ACC112 (cell line): ENCODE data around the gene CFAP410.
"Not testable (repeated sequence)": the region's sequence is repeated elsewhere in the genome, so short reads cannot be mapped to it uniquely, and the experiment has no call there.

Source experiments
- H2AFZ ChIP-seq: fragments of 200-600 bp; sonication (generic); one replicate; pipeline ENCODE4 v1.6.0; 2017; ENCODE audit warnings: antibody characterized with exemption, low read length; ENCODE audit not compliant: unreplicated experiment
- H3K27ac ChIP-seq: fragments of 200-600 bp; sonication (generic); 2 replicates; pipeline ENCODE4 v1.5.1; 2014; ENCODE audit warnings: low read depth, mild to moderate bottlenecking, antibody characterized with exemption, low read length, moderate library complexity
- H3K27me3 ChIP-seq: fragments of 200-600 bp; sonication (generic); 2 replicates; pipeline ENCODE4 v1.6.1; 2014; ENCODE audit warnings: mild to moderate bottlenecking, antibody characterized with exemption, low read length, moderate library complexity, mixed read lengths; ENCODE audit not compliant: insufficient read depth
- H3K36me3 ChIP-seq: fragments of 200-600 bp; sonication (generic); 2 replicates; pipeline ENCODE4 v1.6.1; 2016; ENCODE audit warnings: mild to moderate bottlenecking, antibody characterized with exemption, low read length, moderate library complexity, mixed read lengths; ENCODE audit not compliant: insufficient read depth
- H3K4me1 ChIP-seq: fragments of 200-600 bp; sonication (generic); one replicate; pipeline ENCODE4 v1.6.1; 2016; ENCODE audit warnings: low read length, mixed read lengths; ENCODE audit not compliant: insufficient read depth, unreplicated experiment, control insufficient read depth
- H3K4me3 ChIP-seq: fragments of 200-600 bp; sonication (generic); 2 replicates; pipeline ENCODE4 v1.5.1; 2014; ENCODE audit warnings: mild to moderate bottlenecking, low read depth, low read length
- H3K79me2 ChIP-seq: fragments of 200-600 bp; sonication (generic); one replicate; pipeline ENCODE4 v1.6.0; 2016; ENCODE audit warnings: low read length; ENCODE audit not compliant: control insufficient read depth, unreplicated experiment, insufficient read depth

CFAP410 gene

DNA sequence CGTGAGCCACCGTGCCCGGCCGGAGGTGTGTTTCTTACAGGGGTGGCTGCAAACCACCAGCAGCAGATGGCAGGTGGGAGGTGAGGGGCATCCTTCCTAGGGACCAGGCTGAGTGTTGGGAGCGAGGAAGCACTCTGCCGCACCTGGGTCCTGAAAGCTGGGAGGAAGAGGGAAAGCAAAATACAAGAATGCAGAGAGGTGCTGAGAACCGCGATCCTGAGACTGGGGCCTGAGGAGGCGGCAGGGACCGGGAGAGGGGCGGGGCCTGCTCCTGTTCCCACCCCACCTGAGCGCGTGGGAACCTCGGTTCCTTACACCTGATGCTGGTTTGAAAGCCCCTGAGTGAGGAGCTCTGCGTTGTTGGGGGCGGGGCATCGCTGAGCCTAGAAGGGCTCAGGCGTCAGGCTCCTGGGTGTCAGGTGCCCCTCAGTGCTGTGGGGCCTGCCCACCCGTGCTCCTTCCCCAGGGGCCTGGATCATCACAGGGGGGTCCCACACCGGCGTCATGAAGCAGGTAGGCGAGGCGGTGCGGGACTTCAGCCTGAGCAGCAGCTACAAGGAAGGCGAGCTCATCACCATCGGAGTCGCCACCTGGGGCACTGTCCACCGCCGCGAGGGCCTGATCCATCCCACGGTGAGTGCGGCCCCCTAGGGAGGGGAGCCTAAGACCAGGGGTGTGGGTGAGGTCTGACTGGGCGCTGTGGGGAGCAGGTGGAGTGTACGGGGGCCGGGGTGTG, 29.7 kb upstream of the CFAP410 start:
- no peak overlapping the region for H2AFZ ChIP-seq
- no peaks in the 10 kb centered on the region for H3K36me3 ChIP-seq

DNA sequence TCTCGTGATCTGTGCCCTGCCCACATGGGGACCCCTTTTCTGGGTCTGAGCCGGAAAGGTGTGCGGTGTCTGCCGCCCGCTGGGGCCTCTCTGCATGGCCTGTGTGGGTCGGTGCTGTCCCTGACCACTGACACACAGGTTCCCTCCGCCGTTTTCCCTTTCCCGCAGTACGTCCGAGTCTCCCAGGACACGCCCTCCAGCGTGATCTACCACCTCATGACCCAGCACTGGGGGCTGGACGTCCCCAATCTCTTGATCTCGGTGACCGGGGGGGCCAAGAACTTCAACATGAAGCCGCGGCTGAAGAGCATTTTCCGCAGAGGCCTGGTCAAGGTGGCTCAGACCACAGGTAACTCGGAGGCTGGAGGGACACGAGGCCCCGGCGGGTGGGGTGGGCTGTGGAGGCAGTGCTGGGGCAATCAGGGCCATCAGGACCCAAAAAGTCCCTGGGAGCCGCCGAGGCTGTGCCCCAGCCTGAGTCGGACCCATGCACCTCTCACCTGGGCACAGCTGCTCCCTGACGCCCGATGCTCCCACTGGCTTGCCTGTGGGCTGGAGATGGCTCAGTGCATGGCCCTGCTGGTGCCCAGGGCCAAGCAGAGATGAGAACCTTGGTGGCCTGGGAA, 27.5 kb upstream of the CFAP410 start:
- Histone ChIP-seq H3K4me3 (no peak overlapping the region), H3K27ac (no peak overlapping the region), H3K36me3 (no peaks in the 10 kb centered on the region), H3K27me3 (peaks cover 8% of the 10 kb centered on the region; the same call in 1 of the 2 replicates), H3K79me2 (no peaks in the 10 kb centered on the region), H2AFZ (no peak overlapping the region), H3K4me1 (no peaks in the 10 kb centered on the region)

More for the DNA sequence above, 29.7 kb upstream of the CFAP410 start:
- Histone ChIP-seq H3K27ac (no peak overlapping the region), H3K4me3 (no peak overlapping the region), H3K4me1 (no peaks in the 10 kb centered on the region), H3K79me2 (no peaks in the 10 kb centered on the region), H3K27me3 (0 out of 2 replicates have a peak, but pooled peaks cover 6% of the 10 kb centered on the region)

- no peak overlapping the region for H2AFZ ChIP-seq
- no peaks in the 10 kb centered on the region for H3K79me2 ChIP-seq
- H3K4me3 ChIP-seq, result no peak overlapping the region
- no peaks in the 10 kb centered on the region for H3K4me1 ChIP-seq
- no peak overlapping the region for H3K27ac ChIP-seq
- peaks cover 8% of the 10 kb centered on the region; the same call in 1 of the 2 replicates for H3K27me3 ChIP-seq
- no peaks in the 10 kb centered on the region for H3K36me3 ChIP-seq
Observed at GRCh38 chr21:44365967-44366585, 26.9 kb upstream of the CFAP410 start.

DNA sequence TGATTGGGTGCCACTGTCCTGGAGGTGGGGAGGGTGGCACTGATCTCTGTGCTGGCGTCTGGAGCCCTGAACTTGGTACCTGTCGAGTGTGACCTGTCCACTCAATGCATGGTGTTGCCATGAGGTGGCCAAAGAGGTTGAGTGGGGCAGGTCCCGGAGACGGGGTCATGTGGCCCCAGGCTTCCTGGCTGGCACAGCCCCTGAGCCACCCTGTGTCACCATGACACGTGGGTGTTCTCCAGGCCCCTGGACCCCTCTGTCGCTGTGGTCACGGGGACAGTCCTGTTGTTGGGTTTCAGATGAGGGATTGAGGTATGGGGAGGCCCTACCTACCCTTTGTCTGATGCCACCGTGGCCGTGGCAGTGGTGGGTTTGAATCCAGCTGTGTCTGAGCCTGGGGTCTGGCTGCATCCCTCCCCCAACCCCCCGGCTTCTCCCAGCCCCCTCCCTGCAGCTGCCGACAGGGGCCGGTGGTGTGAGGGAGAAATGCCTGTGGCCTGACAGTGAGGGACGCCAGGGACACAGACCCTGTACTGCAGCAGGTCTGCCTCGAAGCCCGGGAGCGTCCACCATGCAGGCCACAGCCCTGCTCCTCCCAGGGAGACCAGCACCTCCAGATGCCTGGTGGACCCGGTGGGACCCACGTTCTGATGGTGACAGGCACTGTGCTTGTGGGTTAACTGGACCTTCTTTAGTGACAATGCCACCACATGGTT, 26.2 kb upstream of the CFAP410 start:
- Histone ChIP-seq H3K79me2 (no peaks in the 10 kb centered on the region), H3K36me3 (no peaks in the 10 kb centered on the region), H3K27me3 (peaks cover 8% of the 10 kb centered on the region; the same call in 1 of the 2 replicates), H3K4me1 (no peaks in the 10 kb centered on the region), H2AFZ (no peak overlapping the region), H3K27ac (no peak overlapping the region), H3K4me3 (no peak overlapping the region)

DNA sequence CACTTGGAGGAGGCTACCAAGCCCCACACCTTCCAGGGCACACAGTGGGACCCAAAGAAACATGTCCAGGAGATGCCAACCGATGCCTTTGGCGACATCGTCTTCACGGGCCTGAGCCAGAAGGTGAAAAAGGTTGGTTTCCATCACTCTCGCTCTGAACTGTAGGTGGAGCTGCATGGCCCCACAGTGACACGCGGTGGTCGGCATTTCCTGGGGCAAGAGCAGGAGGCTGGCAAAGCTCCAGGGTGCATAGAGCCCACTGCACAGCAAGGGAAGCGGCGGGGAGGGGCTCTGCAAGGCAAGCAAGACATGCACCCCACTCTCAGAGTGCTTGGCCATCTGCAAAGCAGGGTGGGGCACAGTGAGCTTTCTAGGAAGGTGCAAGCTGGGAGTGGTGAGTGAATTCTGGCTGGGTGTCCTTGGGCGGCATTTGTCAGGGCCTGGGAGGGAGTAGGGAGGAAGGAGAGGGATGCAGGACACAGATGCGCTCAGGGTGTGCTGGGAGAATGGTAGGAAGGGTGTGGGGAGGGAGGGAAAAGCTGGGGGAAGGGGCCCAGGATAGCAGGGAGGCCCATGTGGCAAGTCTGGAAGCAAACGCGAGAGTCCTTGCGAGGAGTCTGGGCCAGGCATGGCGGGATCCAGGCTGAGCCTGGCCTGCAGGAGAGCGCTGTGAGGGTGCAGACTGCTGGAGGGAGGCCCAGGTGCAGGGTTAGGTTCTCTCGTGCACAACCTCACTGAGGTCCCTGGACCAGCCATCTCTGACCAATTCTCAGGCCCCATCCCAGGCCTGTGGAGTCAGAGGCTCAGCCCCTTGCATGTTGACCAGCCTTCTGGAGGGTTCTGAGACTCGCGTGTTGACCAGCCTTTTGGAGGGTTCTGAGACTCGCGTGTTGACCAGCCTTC, 25.2 kb upstream of the CFAP410 start:
- Histone ChIP-seq H2AFZ (no peak overlapping the region), H3K27ac (no peak overlapping the region), H3K79me2 (no peaks in the 10 kb centered on the region), H3K4me3 (no peak overlapping the region), H3K36me3 (no peaks in the 10 kb centered on the region), H3K27me3 (peaks cover 8% of the 10 kb centered on the region; the same call in 1 of the 2 replicates), H3K4me1 (no peaks in the 10 kb centered on the region)

GRCh38 chr21:44363278-44363677, 24.1 kb upstream of the CFAP410 start:
- Histone ChIP-seq H3K27me3 (peaks cover 12% of the 10 kb centered on the region; the same call in 1 of the 2 replicates), H3K4me3 (no peak overlapping the region), H3K79me2 (no peaks in the 10 kb centered on the region), H3K27ac (no peak overlapping the region), H2AFZ (no peak overlapping the region), H3K36me3 (no peaks in the 10 kb centered on the region), H3K4me1 (no peaks in the 10 kb centered on the region)

GRCh38 chr21:44361903-44362302, 22.7 kb upstream of the CFAP410 start:
- H3K27me3 ChIP-seq, result peaks cover 12% of the 10 kb centered on the region; the same call in 1 of the 2 replicates
- H3K36me3 ChIP-seq, H3K4me1 ChIP-seq, H3K4me3 ChIP-seq, H2AFZ ChIP-seq, H3K79me2 ChIP-seq, H3K27ac ChIP-seq: not testable (repeated sequence)

- no peak overlapping the region for H2AFZ ChIP-seq
- no peak overlapping the region for H3K4me3 ChIP-seq
- no peak overlapping the region for H3K27ac ChIP-seq
- no peaks in the 10 kb centered on the region for H3K79me2 ChIP-seq
- peaks cover 15% of the 10 kb centered on the region; the same call in 1 of the 2 replicates for H3K27me3 ChIP-seq
- H3K36me3 ChIP-seq, result no peaks in the 10 kb centered on the region
- H3K4me1 ChIP-seq, result no peaks in the 10 kb centered on the region
Observed at GRCh38 chr21:44360159-44360558, 21.0 kb upstream of the CFAP410 start.

DNA sequence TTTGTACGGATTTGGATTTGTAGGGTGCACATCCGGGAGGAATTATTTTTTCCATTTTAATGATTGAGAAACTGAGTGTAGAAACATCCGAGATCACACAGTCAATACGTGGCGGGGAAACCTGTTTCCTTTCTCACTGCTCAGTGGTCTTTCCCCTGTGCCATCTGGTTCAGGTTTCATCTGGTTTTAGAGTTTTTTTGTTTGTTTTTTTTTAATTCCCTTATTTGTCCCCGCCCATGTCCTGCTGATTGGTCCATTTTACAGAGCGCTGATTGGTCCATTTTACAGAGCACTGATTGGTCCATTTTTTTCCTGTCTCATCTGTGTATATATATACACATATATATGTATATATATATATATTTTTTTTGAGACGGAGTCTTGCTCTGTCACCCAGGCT, 20.2 kb upstream of the CFAP410 start:
- H3K4me1 ChIP-seq, result no peaks in the 10 kb centered on the region
- no peak overlapping the region for H3K27ac ChIP-seq
- peaks cover 16% of the 10 kb centered on the region; the same call in 1 of the 2 replicates for H3K27me3 ChIP-seq
- no peaks in the 10 kb centered on the region for H3K36me3 ChIP-seq
- no peak overlapping the region for H2AFZ ChIP-seq
- H3K79me2 ChIP-seq, result no peaks in the 10 kb centered on the region
- no peak overlapping the region for H3K4me3 ChIP-seq
